HG03280 (cell line): ENCODE measurements around the gene MYO3B.

Source experiments
- ATAC-seq: cut with Tn5 transposase; IDR thresholded peaks from one replicate; pipeline ENCODE4 v1.9.1; 2021; ENCODE audit warnings: mild to moderate bottlenecking, moderate library complexity; ENCODE audit not compliant: unreplicated experiment

The MYO3B gene

GRCh38 chr2:170292415-170292814 is 114.5 kb downstream of the MYO3B start:
- no peak for ATAC-seq

GRCh38 chr2:170297496-170297895 is 119.5 kb downstream of the MYO3B start:
- no peak for ATAC-seq

- ATAC-seq: peak; percentile 69
Measured at GRCh38 chr2:170298115-170298514, 120.2 kb downstream of the MYO3B start.

GRCh38 chr2:170298861-170299429 is 121.0 kb downstream of the MYO3B start:
- ATAC-seq: no peak

- no peak for ATAC-seq
Measured at GRCh38 chr2:170300993-170301392, 123.0 kb downstream of the MYO3B start.

GRCh38 chr2:170301626-170302025 is 123.7 kb downstream of the MYO3B start:
- ATAC-seq: no peak

GRCh38 chr2:170305711-170306110 is 127.8 kb downstream of the MYO3B start:
- no peak for ATAC-seq

- ATAC-seq: no peak
Measured at GRCh38 chr2:170306293-170306873, 128.4 kb downstream of the MYO3B start.

GRCh38 chr2:170307052-170307451 is 129.1 kb downstream of the MYO3B start:
- ATAC-seq: no peak

- no peak for ATAC-seq
Measured at GRCh38 chr2:170307555-170308351, 129.8 kb downstream of the MYO3B start.

GRCh38 chr2:170310876-170311502 is 133.0 kb downstream of the MYO3B start:
- no peak for ATAC-seq

- ATAC-seq: no peak
Measured at GRCh38 chr2:170313347-170313991, 135.5 kb downstream of the MYO3B start.

- ATAC-seq: no peak
Measured at GRCh38 chr2:170313992-170314348, 136.0 kb downstream of the MYO3B start.

- ATAC-seq: no peak
Measured at GRCh38 chr2:170314744-170315447, 136.9 kb downstream of the MYO3B start.

GRCh38 chr2:170320948-170321347 is 143.0 kb downstream of the MYO3B start:
- no peak for ATAC-seq

GRCh38 chr2:170321526-170321925 is 143.6 kb downstream of the MYO3B start:
- no peak for ATAC-seq

GRCh38 chr2:170322140-170322766 is 144.3 kb downstream of the MYO3B start:
- no peak for ATAC-seq

GRCh38 chr2:170323743-170324142 is 145.8 kb downstream of the MYO3B start:
- no peak for ATAC-seq

GRCh38 chr2:170324640-170325046 is 146.7 kb downstream of the MYO3B start:
- ATAC-seq: no peak

- no peak for ATAC-seq
Measured at GRCh38 chr2:170330881-170331280, 152.9 kb downstream of the MYO3B start.
